ENCODE data around the gene RESP18. TPM values are rescaled to one million over a fixed set of nuclear protein-coding genes. Genes with fewer than 3 reads are reported as not detected.
"Not testable (repeated sequence)": the region's sequence is repeated elsewhere in the genome, so short reads cannot be mapped to it uniquely, and the experiment has no call there.

RESP18 gene
- total RNA-seq, 1 experiment from 2014 or later: not detected

DNA sequence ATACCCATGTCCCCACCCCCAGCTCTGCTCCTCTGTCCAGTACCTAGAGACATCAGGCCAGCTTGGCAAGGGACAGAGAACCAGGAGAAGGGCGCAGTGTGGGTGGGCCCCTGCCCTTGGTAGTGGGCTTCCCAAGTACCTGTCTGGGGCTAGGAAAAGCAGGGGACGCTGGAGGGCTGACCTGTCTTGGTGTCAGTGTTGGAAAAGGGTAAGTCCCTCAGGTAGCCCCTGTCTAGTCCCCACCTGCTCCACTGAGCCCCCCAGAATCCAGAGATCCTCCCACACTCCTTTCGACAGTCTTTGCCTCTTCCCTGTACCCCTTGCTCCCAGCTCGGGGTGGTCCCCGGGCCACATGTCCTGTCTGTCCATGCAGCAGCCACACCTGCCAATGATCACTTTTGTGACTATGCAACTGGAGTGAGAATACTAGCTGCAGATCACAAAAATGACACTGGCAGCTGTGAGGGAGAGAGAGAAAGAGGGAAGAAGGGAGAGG lies 38.8 kb downstream of the RESP18 start:
- DNase-seq (ENCODE audit: extremely low read depth, low read depth): no peak

DNA sequence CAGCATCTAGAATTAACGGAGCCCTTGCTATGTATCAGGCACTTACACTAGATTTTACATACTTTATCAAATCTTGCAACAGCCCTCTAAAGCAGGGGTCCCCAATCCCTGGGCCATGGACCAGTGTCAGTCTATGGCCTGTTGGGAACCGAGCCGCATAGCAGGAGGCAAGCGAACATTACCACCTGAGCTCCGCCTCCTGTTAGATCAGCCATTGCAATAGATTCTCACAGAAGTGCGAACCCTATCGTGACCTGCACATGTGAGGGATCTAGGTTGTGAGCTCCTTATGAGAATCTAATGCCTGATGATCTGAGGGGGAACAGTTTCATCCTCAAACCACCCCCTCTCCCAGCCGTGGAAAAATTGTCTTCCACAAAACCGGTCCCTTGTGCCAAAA lies 39.9 kb downstream of the RESP18 start:
- no peak for DNase-seq (ENCODE audit: extremely low read depth, low read depth)

DNA sequence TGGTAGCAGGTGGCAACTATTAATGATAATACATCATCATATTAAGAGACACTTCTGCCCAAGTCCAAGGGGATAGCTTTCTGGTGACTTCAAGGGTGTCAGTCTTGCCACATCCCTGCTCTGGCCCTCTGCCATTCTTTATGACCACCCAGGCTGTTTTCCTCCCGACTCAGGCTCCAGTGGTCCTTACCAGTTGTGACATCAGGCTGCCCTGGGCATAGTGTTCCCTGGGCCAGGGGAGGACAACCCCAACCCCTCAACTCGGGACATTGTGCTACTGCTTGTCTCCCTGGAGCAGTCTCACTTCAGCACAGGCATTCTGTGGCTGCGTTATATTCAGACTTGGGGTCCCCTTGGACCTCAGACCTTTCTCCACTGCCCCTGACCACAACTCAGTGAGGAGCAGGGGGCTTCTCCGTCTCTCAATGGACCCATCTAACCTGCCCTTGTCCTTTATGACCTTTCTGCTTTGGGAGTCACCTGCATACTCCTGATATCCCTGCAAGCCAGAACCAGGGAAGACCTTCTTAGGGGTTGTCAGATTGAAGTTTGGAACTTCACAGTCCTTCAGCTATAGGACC lies 40.5 kb downstream of the RESP18 start:
- DNase-seq (ENCODE audit: extremely low read depth, low read depth): no peak

DNA sequence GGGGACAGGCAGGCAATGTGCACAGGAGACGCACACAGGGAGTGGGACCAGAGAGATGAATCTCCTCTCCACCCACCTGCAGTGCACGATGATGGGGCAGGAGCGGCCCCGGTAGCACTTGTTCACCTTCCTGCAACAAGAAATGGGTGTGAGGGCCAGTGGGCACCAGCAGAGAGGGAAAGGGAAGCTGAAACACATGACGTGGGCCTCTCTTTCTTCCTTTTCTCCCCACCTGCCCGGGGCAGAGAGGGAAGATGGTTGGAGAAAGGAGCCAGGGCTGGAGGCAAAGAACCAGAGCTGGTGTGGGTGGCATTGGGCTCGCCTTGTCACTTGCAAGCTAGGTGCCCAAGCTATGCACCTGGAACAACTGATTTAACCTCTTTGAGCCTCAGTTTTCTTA lies 41.1 kb downstream of the RESP18 start:
- DNase-seq (ENCODE audit: extremely low read depth, low read depth): no peak

DNA sequence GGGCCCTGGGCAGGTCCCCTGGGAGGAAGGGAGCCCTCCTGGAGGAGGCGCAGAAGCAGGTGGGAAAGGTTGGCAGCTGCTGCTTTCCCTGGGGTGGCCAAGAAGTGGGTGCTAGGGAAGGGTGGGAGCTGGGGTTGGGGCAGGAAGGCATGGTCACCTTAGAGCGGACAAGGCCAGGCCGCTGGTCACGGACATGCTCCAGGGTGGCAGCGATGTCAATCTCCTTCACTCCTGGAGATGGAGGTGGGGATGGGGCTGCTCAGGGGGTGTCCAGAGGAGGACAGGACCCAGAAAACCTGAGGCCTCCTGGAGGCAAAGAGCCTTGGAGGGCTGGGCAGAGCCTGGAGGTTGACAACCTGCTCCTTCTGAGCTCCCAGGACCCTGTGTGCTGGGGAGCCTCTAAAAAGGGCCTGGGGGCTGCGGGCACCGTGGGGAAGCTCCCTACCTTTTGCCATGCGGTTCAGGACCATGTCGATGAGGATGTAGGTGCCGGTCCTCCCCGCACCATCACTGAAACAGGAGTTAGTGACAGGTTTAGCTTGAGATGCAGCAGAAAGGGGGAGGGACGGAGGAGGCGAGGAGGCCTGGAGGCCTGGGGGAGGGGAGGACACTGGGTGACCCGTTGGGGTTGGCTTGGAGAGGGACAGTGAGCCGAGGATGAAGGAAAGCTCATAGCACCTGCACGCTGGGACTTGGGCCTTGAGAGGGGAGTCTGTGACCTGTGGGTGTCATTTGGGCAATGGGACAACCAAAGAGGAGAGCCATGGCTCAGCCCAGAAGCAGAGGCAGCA lies 42.0 kb downstream of the RESP18 start:
- no peak for DNase-seq (ENCODE audit: extremely low read depth, low read depth)

DNA sequence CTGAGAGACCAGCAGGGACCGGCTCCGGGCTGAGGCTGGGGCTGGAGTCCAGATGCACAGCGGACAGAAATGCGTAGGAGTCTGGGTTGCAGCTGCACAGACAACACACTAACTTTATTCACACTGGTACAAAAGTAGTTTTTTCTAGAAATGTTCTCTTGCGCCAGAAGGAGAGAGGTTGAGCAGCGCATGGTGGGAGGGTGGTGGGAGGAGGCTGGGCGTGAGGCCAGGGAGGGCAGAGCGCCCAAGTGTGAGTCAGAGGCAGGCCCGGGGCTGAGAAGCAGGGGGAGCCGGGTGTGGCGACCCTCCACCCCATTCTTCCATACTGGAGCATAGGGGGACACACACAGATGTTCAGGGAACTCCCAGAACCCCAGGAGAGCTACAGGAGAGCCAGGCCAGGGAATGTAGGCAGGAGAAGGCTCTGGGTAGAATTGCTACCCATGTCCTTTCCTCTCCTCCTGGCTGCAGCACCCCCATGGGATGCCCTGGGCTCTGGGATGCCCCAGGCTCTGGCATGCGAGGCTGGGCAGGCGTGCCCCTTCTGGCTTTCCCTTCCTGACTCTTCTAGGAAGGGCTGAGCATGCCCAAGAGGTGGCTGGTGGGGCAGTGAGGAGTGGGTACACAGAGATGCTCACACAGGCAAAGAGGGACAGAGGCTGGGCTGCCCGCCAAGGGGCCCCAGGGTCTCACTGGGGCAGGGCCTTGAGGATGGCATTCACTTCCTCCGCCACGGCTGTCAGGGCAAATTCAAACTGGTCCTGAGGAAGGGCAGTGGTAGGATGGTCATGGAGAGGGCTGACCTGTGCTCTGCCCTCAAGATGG lies 42.8 kb downstream of the RESP18 start:
- no peak for DNase-seq (ENCODE audit: extremely low read depth, low read depth)

DNA sequence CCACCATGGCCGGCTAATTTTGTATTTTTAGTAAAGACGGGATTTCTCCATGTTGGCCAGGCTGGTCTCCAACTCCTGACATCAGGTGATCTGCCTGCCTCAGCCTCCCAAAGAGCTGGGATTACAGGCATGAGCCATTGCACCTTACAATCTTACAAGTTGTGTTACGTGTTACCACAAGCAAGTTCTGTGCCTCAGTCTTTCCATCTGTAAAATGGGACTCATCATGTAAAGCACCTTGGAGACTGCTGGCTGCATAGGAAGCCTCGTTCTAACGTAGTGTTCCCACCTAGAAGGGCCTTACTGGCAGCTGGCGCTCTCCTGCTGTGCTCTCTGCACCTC lies 43.4 kb downstream of the RESP18 start:
- no peak for DNase-seq (ENCODE audit: extremely low read depth, low read depth)

DNA sequence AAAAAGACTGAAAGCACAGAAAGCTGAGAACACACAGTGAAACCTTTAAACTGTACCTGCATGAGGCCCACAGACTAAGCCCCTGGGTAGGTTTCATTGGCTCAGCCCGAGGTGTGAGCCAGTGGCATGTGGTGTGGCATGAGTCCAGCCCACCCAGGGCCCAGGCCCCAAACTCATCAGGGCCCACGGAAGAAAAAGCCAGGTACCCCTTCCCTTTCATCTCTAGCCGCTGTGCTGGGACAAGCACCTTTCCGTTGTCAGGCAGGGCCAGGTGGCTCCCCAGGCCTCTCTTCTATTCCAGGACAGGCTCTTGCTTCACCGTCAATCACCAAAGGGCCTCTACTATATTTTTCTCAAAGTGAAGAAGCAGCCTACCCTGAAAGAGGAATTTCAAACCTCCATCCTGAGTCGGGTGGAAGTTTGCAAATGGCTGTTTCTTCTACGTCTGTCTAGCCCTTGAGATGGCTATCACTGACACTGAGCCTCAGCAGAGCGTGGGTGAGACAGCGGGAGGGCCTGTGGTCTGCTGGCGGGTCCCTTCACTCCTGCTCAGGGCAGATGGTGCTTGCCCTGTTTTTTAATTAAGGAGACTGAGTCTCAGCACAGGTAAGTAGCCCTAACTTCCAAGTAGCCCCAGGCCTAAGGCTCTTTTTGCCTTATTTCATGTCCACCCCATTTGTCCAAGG lies 44.8 kb downstream of the RESP18 start:
- DNase-seq (ENCODE audit: extremely low read depth, low read depth): no peak

DNA sequence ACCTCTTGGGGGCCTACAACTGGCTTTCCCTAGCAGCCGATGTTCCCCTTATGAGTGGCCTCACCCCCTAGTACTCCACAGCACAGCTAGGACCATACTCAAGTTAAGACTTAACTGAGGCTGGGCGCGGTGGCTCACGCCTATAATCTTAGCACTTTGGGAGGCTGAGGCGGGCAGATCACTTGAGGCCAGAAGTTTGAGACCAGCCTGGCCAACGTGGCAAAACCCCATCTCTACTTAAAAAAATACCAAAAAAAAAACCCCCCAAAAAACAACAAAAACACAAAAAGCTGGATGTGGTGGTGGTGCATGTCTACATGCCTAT lies 45.5 kb downstream of the RESP18 start:
- not testable (repeated sequence) for DNase-seq (ENCODE audit: extremely low read depth, low read depth)

DNA sequence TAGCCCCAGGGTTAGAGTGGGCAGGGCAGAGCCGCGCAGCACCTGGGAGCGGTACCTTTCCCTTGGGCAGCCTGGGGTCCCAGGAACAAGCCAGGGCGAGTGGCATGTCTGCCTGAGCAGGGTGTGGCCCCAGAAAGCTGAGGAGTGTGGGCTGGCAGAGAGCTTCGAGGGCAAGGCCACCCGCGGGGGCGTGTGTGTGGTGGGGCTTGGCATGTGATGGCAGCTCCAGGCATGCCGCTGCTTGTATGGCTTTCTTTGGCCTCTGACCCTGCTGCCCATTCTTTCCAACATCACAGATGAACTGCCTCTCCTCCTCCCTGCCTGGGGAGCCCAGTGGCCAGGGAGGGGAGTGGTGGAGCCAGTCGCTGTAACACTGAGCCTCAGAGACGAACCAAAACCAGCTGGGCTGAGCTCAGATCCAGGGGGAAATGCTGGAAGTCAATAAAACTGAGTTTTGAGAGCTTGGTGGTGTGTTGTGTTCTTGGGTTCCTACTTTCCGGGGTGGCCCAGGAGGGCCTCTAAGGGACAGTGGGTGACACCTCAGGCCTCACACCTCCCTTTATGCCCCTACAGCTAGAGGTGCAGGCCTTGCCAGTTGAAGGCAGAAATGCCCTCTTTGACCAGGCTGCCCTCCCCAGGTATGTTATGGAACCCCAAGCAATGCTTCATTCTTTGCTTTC lies 46.0 kb downstream of the RESP18 start:
- no peak for DNase-seq (ENCODE audit: extremely low read depth, low read depth)

DNA sequence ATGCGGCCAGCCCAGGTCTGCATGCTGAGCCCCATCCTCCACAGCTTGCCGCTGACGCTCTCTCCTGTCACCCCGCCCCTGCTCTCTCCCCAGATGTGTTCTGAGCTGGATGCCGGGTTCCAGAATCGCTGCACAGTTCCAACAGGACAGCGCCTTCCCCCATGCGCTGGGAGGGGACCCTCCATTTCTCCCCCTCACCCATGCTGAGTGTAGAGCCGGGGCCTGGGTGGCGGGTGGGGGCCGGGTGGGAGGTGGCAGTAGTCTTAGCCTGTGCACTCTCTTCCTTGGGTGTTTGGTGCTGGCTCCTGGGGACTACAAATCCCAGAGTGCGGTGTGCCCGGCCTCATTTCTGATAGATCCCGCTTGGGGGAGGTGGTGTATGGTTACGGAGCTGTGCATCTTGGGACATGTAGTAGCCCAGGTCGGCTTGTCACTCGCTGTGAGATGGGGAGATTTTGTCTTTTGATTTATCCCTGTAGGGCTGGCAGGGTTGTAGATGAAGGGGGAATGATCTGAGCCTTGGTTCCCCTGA lies 46.6 kb downstream of the RESP18 start:
- DNase-seq (ENCODE audit: extremely low read depth, low read depth): no peak

DNA sequence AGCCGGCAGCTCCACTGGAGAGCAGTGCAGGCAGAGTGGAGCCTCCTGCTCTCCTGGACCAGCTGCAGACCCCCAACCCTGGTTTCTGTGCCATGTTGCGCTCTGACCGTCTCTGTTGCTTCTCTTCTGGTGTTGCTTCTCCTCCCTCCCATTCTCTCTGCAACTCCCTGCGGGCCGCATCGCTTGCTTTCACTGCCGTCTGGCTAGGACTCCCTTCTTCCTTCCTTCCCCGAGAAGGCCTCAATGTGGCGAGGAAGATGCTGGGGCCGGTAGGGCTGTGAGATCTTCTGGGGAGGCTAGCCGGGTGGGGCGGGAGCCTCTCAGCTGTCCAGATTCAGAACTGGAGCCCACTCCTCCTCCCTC lies 47.2 kb downstream of the RESP18 start:
- DNase-seq (ENCODE audit: extremely low read depth, low read depth): no peak

DNA sequence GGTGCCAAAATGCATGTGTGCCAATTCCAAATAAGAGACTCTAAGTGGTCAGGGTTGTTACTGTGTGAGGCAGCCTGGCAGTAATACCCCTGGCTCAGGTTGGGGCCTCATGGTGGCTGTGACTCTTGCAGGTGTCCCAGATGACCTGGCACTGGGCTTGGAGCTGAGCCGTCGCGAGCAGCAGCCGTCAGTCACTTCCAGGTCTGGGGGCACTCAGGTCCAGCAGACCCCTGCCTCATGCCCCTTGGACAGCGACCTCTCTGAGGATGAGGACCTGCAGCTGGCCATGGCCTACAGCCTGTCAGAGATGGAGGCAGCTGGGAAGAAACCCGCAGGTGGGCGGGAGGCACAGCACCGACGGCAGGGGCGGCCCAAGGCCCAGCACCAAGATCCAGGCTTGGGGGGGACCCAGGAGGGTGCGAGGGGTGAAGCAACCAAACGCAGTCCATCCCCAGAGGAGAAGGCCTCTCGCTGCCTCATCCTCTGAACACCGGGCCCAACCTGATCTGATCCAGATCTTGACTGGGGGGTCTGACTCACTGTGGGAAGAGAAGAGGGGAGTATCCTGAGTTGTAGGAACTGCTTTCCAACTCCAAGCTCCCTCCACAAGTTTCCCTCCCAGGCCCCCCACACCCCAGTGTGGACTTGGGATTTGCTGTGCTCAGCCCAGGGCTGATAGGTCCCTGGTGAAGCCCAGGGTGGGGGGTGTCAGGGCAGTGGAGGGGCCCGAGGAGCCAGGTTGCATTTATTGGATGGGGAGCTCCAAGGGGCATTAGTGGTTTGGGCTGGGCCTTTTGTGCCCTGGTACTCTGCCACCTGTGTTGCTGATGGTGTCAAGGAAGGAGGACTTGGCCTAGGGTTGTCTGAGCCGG lies 47.8 kb downstream of the RESP18 start:
- DNase-seq (ENCODE audit: extremely low read depth, low read depth): no peak

DNA sequence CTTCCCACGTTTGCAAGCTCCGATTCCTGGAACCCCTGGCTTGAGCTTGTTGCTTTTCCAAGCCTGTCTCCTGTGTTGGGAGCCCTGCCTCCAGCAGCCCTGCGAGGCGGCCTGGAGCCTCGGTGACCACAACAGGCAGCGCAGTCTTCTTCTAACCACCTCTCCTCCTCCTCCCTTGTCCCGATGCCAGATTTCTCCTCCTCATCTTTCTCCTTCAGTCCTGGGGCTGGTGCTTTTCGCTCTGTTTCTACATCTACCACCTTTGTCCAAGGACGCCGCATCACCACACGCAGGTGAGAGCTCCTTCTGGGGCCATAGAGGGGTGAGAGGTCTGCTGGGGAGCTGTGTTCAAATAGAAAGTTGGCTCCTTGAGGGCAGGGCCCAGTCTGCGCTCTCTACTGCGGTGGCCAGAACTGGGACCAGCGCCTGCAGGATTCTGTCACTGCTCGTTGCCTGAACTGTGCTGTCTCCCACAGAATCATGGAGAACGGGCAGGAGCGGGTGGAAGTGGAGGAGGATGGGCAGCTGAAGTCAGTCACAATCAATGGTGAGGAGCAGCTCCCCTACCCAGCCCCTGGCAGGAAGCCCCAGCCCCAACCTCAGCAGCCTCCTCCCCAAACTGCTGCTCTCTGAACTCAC lies 49.5 kb downstream of the RESP18 start:
- DNase-seq (ENCODE audit: extremely low read depth, low read depth): no peak

DNA sequence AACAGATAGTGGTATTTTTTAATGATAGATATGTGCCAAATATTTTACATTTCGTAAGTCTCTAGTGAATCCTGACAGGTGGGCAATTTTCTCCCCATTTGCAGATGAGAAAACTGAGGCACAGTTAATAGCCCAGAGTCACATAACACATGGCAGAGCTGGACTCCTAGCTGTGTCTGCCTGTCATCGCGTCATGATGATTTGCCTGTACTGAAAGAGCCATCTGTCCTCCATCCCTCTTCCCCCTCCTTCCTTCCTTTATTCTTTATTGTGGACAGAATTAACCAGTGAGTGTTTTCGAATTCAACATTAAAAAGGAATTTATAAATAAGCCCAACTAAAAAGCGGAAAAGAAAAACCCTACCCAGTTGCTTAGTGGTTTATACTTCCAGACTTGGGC lies 50.2 kb downstream of the RESP18 start:
- no peak for DNase-seq (ENCODE audit: extremely low read depth, low read depth)

DNA sequence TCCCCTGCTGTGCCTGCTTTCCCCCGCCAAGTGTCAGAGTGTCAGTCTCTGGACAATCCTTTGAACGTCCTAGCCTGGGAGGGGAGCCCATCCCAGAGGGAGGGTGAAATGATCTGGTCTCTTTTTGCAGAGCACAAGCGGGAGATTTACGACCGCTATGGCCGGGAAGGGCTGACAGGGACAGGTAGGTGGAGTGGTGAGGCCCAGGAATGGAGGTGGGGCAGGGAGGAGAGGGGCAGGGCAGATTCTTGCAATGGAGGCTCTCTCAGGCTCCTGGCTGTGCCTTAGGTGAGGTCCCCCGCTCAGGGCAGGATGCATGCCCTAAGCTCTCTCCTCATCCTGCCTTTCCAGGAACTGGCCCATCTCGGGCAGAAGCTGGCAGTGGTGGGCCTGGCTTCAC lies 51.0 kb downstream of the RESP18 start:
- no peak for DNase-seq (ENCODE audit: extremely low read depth, low read depth)

DNA sequence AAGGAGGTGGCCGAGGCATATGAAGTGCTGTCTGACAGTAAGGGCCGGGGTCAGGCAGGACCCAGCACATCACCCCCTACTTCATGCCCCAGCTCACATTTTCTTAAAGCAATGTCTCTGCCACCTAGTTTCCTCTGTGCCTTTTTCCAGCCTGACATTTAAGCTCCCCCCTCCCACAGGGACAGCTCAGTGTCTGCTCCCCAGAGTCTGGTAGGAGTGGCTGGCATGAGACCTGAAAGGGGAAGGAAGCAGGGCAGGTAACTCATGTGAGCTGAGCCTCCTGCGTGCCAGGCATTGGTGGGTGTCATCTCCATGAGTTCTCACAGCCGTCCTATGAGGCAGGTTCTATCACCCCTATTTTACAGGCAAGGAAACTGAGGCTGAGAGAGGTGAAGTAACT lies 51.9 kb downstream of the RESP18 start:
- no peak for DNase-seq (ENCODE audit: extremely low read depth, low read depth)

DNA sequence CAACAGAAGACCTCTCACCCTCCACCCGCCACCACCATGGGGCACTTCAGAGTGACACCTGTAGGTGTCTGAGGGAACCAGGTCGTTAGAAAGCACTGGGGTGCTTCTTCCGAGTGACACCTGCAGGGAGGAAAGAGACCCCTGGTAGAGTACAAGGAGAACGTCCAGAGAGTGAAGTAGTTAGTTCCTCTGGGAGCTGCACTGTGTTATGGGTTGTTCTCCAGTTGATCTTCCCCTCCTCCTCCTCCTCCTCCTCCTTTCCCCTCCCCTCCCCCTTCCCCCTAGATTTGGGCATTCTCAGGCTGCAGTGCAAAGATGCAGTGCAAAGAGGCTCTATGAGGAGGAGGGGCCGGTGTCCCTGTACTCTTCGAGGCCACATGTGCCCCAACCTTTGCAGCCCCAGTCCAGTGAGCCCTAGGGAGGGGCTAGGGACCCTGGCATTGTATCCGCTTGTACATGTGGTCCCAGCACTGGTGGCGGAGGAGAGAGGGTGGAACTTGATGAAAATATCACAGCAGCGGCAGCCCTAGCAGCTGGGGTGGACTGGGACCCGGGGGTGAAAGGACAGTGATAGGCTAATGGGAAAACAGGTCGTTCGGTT lies 52.5 kb downstream of the RESP18 start:
- no peak for DNase-seq (ENCODE audit: extremely low read depth, low read depth)

Data from NCI-H460 (cell line).